Parathyroid adenoma (tissue), 2 donors: ENCODE measurements around the gene OIT3.

Source experiments
- H2AFZ ChIP-seq: fragments of 300-600 bp; sonication (generic); one replicate; pipeline ENCODE4 v1.7.0; 2017; ENCODE audit warnings: antibody characterized with exemption, mild to moderate bottlenecking
- H3K27ac ChIP-seq: fragments of 300-600 bp; sonication (generic); one replicate; pipeline ENCODE4 v1.7.0; 2017
- H3K27me3 ChIP-seq: fragments of 300-600 bp; sonication (generic); one replicate; pipeline ENCODE4 v1.7.0; 2017; ENCODE audit warnings: low read length; ENCODE audit not compliant: control insufficient read depth, insufficient read depth
- H3K36me3 ChIP-seq: fragments of 300-600 bp; sonication (generic); one replicate; pipeline ENCODE4 v1.7.0; 2017; ENCODE audit warnings: low read length; ENCODE audit not compliant: control insufficient read depth, insufficient read depth
- H3K4me1 ChIP-seq: fragments of 300-600 bp; sonication (generic); one replicate; pipeline ENCODE4 v1.7.0; 2017; ENCODE audit warnings: control low read depth
- H3K4me2 ChIP-seq: fragments of 300-600 bp; sonication (generic); one replicate; pipeline ENCODE4 v1.7.0; 2017; ENCODE audit warnings: low read length
- H3K4me3 ChIP-seq: fragments of 300-600 bp; sonication (generic); one replicate; pipeline ENCODE4 v1.7.0; 2017; ENCODE audit warnings: low read depth, low read length
- H3K79me2 ChIP-seq: fragments of 300-600 bp; sonication (generic); one replicate; pipeline ENCODE4 v1.7.0; 2017; ENCODE audit warnings: control low read depth
- H3K9ac ChIP-seq: fragments of 300-600 bp; sonication (generic); one replicate; pipeline ENCODE4 v1.7.0; 2017; ENCODE audit warnings: mild to moderate bottlenecking
- H3K9me3 ChIP-seq: fragments of 300-600 bp; sonication (generic); one replicate; pipeline ENCODE4 v1.7.0; 2017; ENCODE audit warnings: low read length; ENCODE audit not compliant: control insufficient read depth
- CTCF ChIP-seq: fragments of 300-600 bp; sonication (generic); IDR thresholded peaks from one replicate; pipeline ENCODE4 v1.7.0; 2017; ENCODE audit warnings: antibody characterized with exemption, mild to moderate bottlenecking
- donor health status: primary hyperparathyroidism.

The OIT3 gene

DNA sequence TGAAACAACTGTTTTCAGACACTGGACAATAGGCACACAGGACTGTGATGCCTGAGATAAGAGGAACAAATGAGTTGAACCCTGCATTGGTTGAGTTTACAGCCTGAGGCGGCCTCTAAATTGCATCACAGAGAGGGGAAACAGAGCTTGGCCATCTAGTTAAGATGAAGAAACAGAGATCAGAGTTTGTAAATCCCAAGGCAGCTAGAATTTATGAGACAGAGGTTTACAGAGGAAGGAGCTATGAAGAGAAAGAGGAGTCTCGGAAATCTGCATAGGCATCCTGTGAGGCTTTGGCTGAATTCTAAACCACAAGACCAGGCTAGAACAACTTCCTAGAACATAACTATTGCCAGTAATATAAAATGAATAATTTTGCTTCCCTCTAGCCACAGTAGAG is 41.0 kb upstream of the OIT3 start:
- Histone ChIP-seq H2AFZ (no peak overlapping the region), H3K9ac (no peak overlapping the region), H3K27ac (no peak overlapping the region), H3K9me3 (no peaks in the 10 kb centered on the region), H3K79me2 (no peaks in the 10 kb centered on the region), H3K36me3 (no peaks in the 10 kb centered on the region), H3K4me1 (no peaks in the 10 kb centered on the region), H3K4me3 (no peak overlapping the region), H3K27me3 (no peaks in the 10 kb centered on the region), H3K4me2 (no peak overlapping the region)
- no peak for TF ChIP-seq CTCF

DNA sequence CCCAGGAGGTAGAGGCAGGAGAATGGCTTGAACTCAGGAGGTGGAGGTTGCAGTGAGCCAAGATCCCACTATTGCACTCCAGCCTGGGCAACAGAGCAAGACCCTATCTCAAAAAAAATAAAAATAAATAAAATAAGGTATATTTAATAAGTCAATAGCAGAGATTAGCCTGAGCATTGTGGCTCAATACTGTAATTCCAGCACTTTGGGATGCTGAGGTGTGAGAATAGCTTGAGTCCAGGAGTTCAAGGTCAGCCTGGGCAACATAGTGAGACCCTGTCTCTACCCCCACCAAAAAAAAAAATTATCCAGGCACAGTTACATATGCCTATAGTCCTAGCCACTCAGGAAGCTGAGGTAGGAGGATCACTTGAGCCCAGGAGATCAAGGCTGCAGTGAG is 38.4 kb upstream of the OIT3 start:
- H3K9me3 ChIP-seq: no peaks in the 10 kb centered on the region

DNA sequence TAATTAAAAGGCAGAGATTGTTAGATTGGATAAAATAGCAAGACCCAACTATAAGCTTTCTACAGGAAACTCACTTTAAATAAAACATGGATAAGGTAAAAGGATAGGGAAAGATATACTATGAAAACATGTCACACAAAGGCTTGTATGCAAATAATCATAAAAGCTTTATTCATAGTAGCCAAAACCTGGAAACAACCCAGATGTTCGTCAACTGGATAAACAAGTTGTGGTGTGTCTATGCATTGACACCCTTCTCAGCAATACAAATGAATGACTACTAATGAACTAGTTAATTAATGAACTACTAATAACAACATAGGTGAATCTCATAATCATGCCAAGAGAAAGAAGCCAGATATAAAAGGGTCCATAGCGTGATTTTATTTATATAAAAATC is 37.7 kb upstream of the OIT3 start:
- no peaks in the 10 kb centered on the region for H3K4me1 ChIP-seq
- no peaks in the 10 kb centered on the region for H3K27me3 ChIP-seq
- H3K79me2 ChIP-seq: no peaks in the 10 kb centered on the region
- no peaks in the 10 kb centered on the region for H3K9me3 ChIP-seq
- H3K27ac ChIP-seq: no peak overlapping the region
- no peak overlapping the region for H3K9ac ChIP-seq
- H3K4me2 ChIP-seq: no peak overlapping the region
- no peak overlapping the region for H2AFZ ChIP-seq
- no peaks in the 10 kb centered on the region for H3K36me3 ChIP-seq
- no peak for TF ChIP-seq CTCF
- no peak overlapping the region for H3K4me3 ChIP-seq

More for the DNA sequence above, 38.4 kb upstream of the OIT3 start:
- no peak overlapping the region for H3K4me3 ChIP-seq
- H3K36me3 ChIP-seq: no peaks in the 10 kb centered on the region
- no peak overlapping the region for H3K27ac ChIP-seq
- no peak overlapping the region for H2AFZ ChIP-seq
- H3K4me1 ChIP-seq: no peaks in the 10 kb centered on the region
- no peak for TF ChIP-seq CTCF
- no peak overlapping the region for H3K4me2 ChIP-seq
- H3K9ac ChIP-seq: no peak overlapping the region
- H3K79me2 ChIP-seq: no peaks in the 10 kb centered on the region
- no peaks in the 10 kb centered on the region for H3K27me3 ChIP-seq

GRCh38 chr10:72858067-72858466 is 35.5 kb upstream of the OIT3 start:
- TF ChIP-seq CTCF: no peak
- Histone ChIP-seq H3K4me2 (no peak overlapping the region), H3K27ac (no peak overlapping the region), H3K27me3 (no peaks in the 10 kb centered on the region), H3K9me3 (no peaks in the 10 kb centered on the region), H3K4me3 (no peak overlapping the region), H3K4me1 (no peaks in the 10 kb centered on the region), H2AFZ (no peak overlapping the region), H3K36me3 (no peaks in the 10 kb centered on the region), H3K79me2 (no peaks in the 10 kb centered on the region), H3K9ac (no peak overlapping the region)

DNA sequence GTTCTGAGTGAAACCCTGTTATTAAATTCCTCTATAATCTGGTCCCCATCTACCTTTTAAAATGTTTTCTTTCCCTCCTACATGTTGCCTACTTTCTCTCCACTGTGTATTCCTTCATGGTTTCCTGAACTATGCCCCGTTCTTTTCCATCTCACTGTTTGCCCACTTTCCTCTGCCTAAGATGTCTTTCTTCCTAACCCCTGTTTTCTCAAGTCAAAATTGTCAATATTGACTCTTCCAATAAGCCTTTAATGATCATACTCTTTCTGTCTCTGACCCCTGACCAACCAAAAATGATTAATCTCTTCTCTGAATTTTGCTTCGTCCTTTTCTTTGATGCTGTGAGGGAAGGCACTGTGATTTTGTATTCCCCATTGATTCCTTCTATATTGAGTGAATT is 30.6 kb upstream of the OIT3 start:
- H3K4me2 ChIP-seq: no peak overlapping the region
- no peaks in the 10 kb centered on the region for H3K4me1 ChIP-seq
- no peak overlapping the region for H3K9ac ChIP-seq
- H3K36me3 ChIP-seq: no peaks in the 10 kb centered on the region
- no peak overlapping the region for H3K27ac ChIP-seq
- no peak overlapping the region for H2AFZ ChIP-seq
- H3K79me2 ChIP-seq: no peaks in the 10 kb centered on the region
- no peaks in the 10 kb centered on the region for H3K9me3 ChIP-seq
- H3K4me3 ChIP-seq: no peak overlapping the region
- TF ChIP-seq CTCF: no peak
- no peaks in the 10 kb centered on the region for H3K27me3 ChIP-seq
